HG03565 (cell line): ENCODE results near the gene NBPF3.
"Not testable (repeated sequence)": the region's sequence is repeated elsewhere in the genome, so short reads cannot be mapped to it uniquely, and the experiment has no call there.

Source experiments
- ATAC-seq: cut with Tn5 transposase; IDR thresholded peaks from one replicate; pipeline ENCODE4 v1.9.1; 2021; ENCODE audit warnings: mild to moderate bottlenecking, moderate library complexity; ENCODE audit not compliant: unreplicated experiment

Gene NBPF3

GRCh38 chr1:21517660-21518480 is 77.9 kb downstream of the NBPF3 start:
- no peak for ATAC-seq

GRCh38 chr1:21518774-21519455 is 79.0 kb downstream of the NBPF3 start:
- ATAC-seq = no peak

- not testable (repeated sequence) for ATAC-seq
Observed at GRCh38 chr1:21519486-21520070, 79.6 kb downstream of the NBPF3 start.

- no peak for ATAC-seq
Observed at GRCh38 chr1:21520899-21521716, 81.2 kb downstream of the NBPF3 start.

GRCh38 chr1:21521717-21522060 is 81.8 kb downstream of the NBPF3 start:
- no peak for ATAC-seq

GRCh38 chr1:21522525-21523038 is 82.6 kb downstream of the NBPF3 start:
- ATAC-seq = no peak

- no peak for ATAC-seq
Observed at GRCh38 chr1:21523297-21523813, 83.4 kb downstream of the NBPF3 start.

GRCh38 chr1:21524220-21524619 is 84.3 kb downstream of the NBPF3 start:
- no peak for ATAC-seq

- no peak for ATAC-seq
Observed at GRCh38 chr1:21524686-21525339, 84.9 kb downstream of the NBPF3 start.

- no peak for ATAC-seq
Observed at GRCh38 chr1:21525340-21525717, 85.4 kb downstream of the NBPF3 start.

- no peak for ATAC-seq
Observed at GRCh38 chr1:21526441-21526840, 86.5 kb downstream of the NBPF3 start.

- ATAC-seq = no peak
Observed at GRCh38 chr1:21530368-21531016, 90.6 kb downstream of the NBPF3 start.

- ATAC-seq = no peak
Observed at GRCh38 chr1:21531241-21531640, 91.3 kb downstream of the NBPF3 start.

GRCh38 chr1:21532496-21532895 is 92.6 kb downstream of the NBPF3 start:
- no peak for ATAC-seq

GRCh38 chr1:21532992-21533534 is 93.1 kb downstream of the NBPF3 start:
- ATAC-seq = no peak

GRCh38 chr1:21534146-21534545 is 94.2 kb downstream of the NBPF3 start:
- no peak for ATAC-seq
